ENCODE results near the gene SEMA3C. TPM values are rescaled to one million over a fixed set of nuclear protein-coding genes. Genes with fewer than 3 reads are reported as not detected.

SEMA3C gene
- total RNA-seq, 1 donor from 2014 or later = 148 TPM

- H3K36me3 ChIP-seq (ENCODE audit: insufficient read depth, low read length) = peaks cover 8% of the 10 kb centered on the region
- H3K9ac ChIP-seq (ENCODE audit: low read length) = no peak overlapping the region
- H3K4me1 ChIP-seq (ENCODE audit: insufficient read depth, low read length) = no peaks in the 10 kb centered on the region
- TF ChIP-seq EZH2 (IDR thresholded peaks at IDR 0.05; ENCODE audit: insufficient read depth, low read length) = no peak
- no peak for TF ChIP-seq CTCF (IDR thresholded peaks at IDR 0.05; ENCODE audit: insufficient read depth, low read depth, low read length)
- no peak overlapping the region for H3K4me3 Mint-ChIP-seq (ENCODE audit: unreplicated experiment)
- H3K36me3 Mint-ChIP-seq (ENCODE audit: low read depth, unreplicated experiment) = peaks cover 7% of the 10 kb centered on the region
- H3K79me2 ChIP-seq (ENCODE audit: insufficient read depth, low read length) = no peaks in the 10 kb centered on the region
- FAIRE-seq (no peak), DNase-seq (ENCODE audit: low read depth) (no peak)
- H3K9me3 ChIP-seq (ENCODE audit: insufficient read depth, low read depth, low read length) = no peaks in the 10 kb centered on the region
- H3K27me3 Mint-ChIP-seq (ENCODE audit: low read depth, unreplicated experiment) = no peaks in the 10 kb centered on the region
- no peaks in the 10 kb centered on the region for H3K9me3 Mint-ChIP-seq (ENCODE audit: unreplicated experiment)
- no peaks in the 10 kb centered on the region for H3K27me3 ChIP-seq (ENCODE audit: insufficient read depth, low read length)
- peaks cover 10% of the 10 kb centered on the region for H3K4me1 Mint-ChIP-seq (ENCODE audit: low read depth, unreplicated experiment)
- no peaks in the 10 kb centered on the region for H4K20me1 ChIP-seq (ENCODE audit: insufficient read depth, low read length)
- no peak overlapping the region for H3K4me3 ChIP-seq (ENCODE audit: insufficient read depth, low read depth, low read length)
- no peak overlapping the region for H2AFZ ChIP-seq (ENCODE audit: low read depth, low read length)
- no peak overlapping the region for H3K27ac Mint-ChIP-seq (ENCODE audit: unreplicated experiment)
- H3K4me2 ChIP-seq (ENCODE audit: low read length) = no peak overlapping the region
- no peak overlapping the region for H3K27ac ChIP-seq (ENCODE audit: low read depth, low read length)
Measured at GRCh38 chr7:80819503-80819902, 99.3 kb downstream of the SEMA3C start.

GRCh38 chr7:80818181-80818580 is 100.7 kb downstream of the SEMA3C start:
- FAIRE-seq (no peak), DNase-seq (ENCODE audit: low read depth) (no peak)
- H3K4me1 ChIP-seq (ENCODE audit: insufficient read depth, low read length) = no peaks in the 10 kb centered on the region
- no peak overlapping the region for H3K4me3 ChIP-seq (ENCODE audit: insufficient read depth, low read depth, low read length)
- Mint-ChIP-seq H3K27ac (ENCODE audit: unreplicated experiment) (no peak overlapping the region), H3K36me3 (ENCODE audit: low read depth, unreplicated experiment) (peaks cover 8% of the 10 kb centered on the region), H3K27me3 (ENCODE audit: low read depth, unreplicated experiment) (no peaks in the 10 kb centered on the region), H3K9me3 (ENCODE audit: unreplicated experiment) (no peaks in the 10 kb centered on the region), H3K4me1 (ENCODE audit: low read depth, unreplicated experiment) (peaks cover 10% of the 10 kb centered on the region), H3K4me3 (ENCODE audit: unreplicated experiment) (no peak overlapping the region)
- TF ChIP-seq EZH2 (IDR thresholded peaks at IDR 0.05; ENCODE audit: insufficient read depth, low read length) (no peak), CTCF (IDR thresholded peaks at IDR 0.05; ENCODE audit: insufficient read depth, low read depth, low read length) (no peak)
- H3K9ac ChIP-seq (ENCODE audit: low read length) = no peak overlapping the region
- no peak overlapping the region for H2AFZ ChIP-seq (ENCODE audit: low read depth, low read length)
- H3K9me3 ChIP-seq (ENCODE audit: insufficient read depth, low read depth, low read length) = no peaks in the 10 kb centered on the region
- no peaks in the 10 kb centered on the region for H4K20me1 ChIP-seq (ENCODE audit: insufficient read depth, low read length)
- no peaks in the 10 kb centered on the region for H3K27me3 ChIP-seq (ENCODE audit: insufficient read depth, low read length)
- H3K36me3 ChIP-seq (ENCODE audit: insufficient read depth, low read length) = peaks cover 8% of the 10 kb centered on the region
- no peak overlapping the region for H3K27ac ChIP-seq (ENCODE audit: low read depth, low read length)
- no peaks in the 10 kb centered on the region for H3K79me2 ChIP-seq (ENCODE audit: insufficient read depth, low read length)
- H3K4me2 ChIP-seq (ENCODE audit: low read length) = no peak overlapping the region

GRCh38 chr7:80816806-80817205 is 102.0 kb downstream of the SEMA3C start:
- H3K27ac Mint-ChIP-seq (ENCODE audit: unreplicated experiment) = no peak overlapping the region
- no peaks in the 10 kb centered on the region for H3K9me3 Mint-ChIP-seq (ENCODE audit: unreplicated experiment)
- no peaks in the 10 kb centered on the region for H3K79me2 ChIP-seq (ENCODE audit: insufficient read depth, low read length)
- peaks cover 15% of the 10 kb centered on the region for H3K36me3 Mint-ChIP-seq (ENCODE audit: low read depth, unreplicated experiment)
- H3K4me2 ChIP-seq (ENCODE audit: low read length) = no peak overlapping the region
- H3K9me3 ChIP-seq (ENCODE audit: insufficient read depth, low read depth, low read length) = no peaks in the 10 kb centered on the region
- no peak overlapping the region for H3K4me3 ChIP-seq (ENCODE audit: insufficient read depth, low read depth, low read length)
- no peaks in the 10 kb centered on the region for H3K27me3 Mint-ChIP-seq (ENCODE audit: low read depth, unreplicated experiment)
- FAIRE-seq (no peak), DNase-seq (ENCODE audit: low read depth) (no peak)
- H3K4me3 Mint-ChIP-seq (ENCODE audit: unreplicated experiment) = no peak overlapping the region
- no peaks in the 10 kb centered on the region for H4K20me1 ChIP-seq (ENCODE audit: insufficient read depth, low read length)
- no peak overlapping the region for H3K9ac ChIP-seq (ENCODE audit: low read length)
- H3K36me3 ChIP-seq (ENCODE audit: insufficient read depth, low read length) = peaks cover 8% of the 10 kb centered on the region
- H3K4me1 ChIP-seq (ENCODE audit: insufficient read depth, low read length) = no peaks in the 10 kb centered on the region
- no peak overlapping the region for H2AFZ ChIP-seq (ENCODE audit: low read depth, low read length)
- peaks cover 7% of the 10 kb centered on the region for H3K4me1 Mint-ChIP-seq (ENCODE audit: low read depth, unreplicated experiment)
- no peaks in the 10 kb centered on the region for H3K27me3 ChIP-seq (ENCODE audit: insufficient read depth, low read length)
- no peak overlapping the region for H3K27ac ChIP-seq (ENCODE audit: low read depth, low read length)
- TF ChIP-seq EZH2 (IDR thresholded peaks at IDR 0.05; ENCODE audit: insufficient read depth, low read length) (no peak), CTCF (IDR thresholded peaks at IDR 0.05; ENCODE audit: insufficient read depth, low read depth, low read length) (no peak)
